DND-41 (cell line): Measurements from ENCODE around the gene TMC7.

Source experiments
- ATAC-seq: fragments of 200-7000 bp; cut with Tn5 transposase; 3 replicates; pipeline ENCODE4 v1.9.1; 2021; ENCODE audit warnings: low read depth; ENCODE audit not compliant: insufficient read depth
- DNase-seq: peaks from one replicate; pipeline ENCODE4 v3.0.0-alpha.2; 2020
- H2AFZ ChIP-seq: 2 replicates; pipeline ENCODE4 v1.6.0; 2012; ENCODE audit warnings: low read depth, low read length
- H3K27ac ChIP-seq: 2 replicates; pipeline ENCODE4 v1.5.1; 2012; ENCODE audit warnings: low read length, inconsistent platforms
- H3K27me3 ChIP-seq: fragments of 200-600 bp; sonication (generic); 2 replicates; pipeline ENCODE4 v1.6.0; 2012; ENCODE audit warnings: low read length, mild to moderate bottlenecking, inconsistent platforms; ENCODE audit not compliant: insufficient read depth, poor library complexity
- H3K36me3 ChIP-seq: 2 replicates; pipeline ENCODE4 v1.5.1; 2012; ENCODE audit warnings: low read length, inconsistent platforms; ENCODE audit not compliant: insufficient read depth
- H3K4me1 ChIP-seq: 2 replicates; pipeline ENCODE4 v1.5.1; 2012; ENCODE audit warnings: mild to moderate bottlenecking, low read length; ENCODE audit not compliant: insufficient read depth
- H3K4me2 ChIP-seq: 2 replicates; pipeline ENCODE4 v1.6.0; 2012; ENCODE audit warnings: mild to moderate bottlenecking, moderate library complexity, low read length, inconsistent platforms; ENCODE audit not compliant: insufficient read depth
- H3K4me3 ChIP-seq, 2 experiments: fragments of 200-600 bp in 1 of 2; shearing (Covaris generic) in 1 of 2; 2 replicates each; pipeline ENCODE4 v1.5.1; 2012 to 2016; ENCODE audit warnings: inconsistent platforms in 2 of 2, low read length in 2 of 2, mild to moderate bottlenecking in 2 of 2, low read depth in 1 of 2, moderate library complexity in 1 of 2
- H3K79me2 ChIP-seq: 2 replicates; pipeline ENCODE4 v1.6.0; 2012; ENCODE audit warnings: low read length, inconsistent platforms; ENCODE audit not compliant: insufficient read depth
- H3K9ac ChIP-seq: 2 replicates; pipeline ENCODE4 v1.6.0; 2012; ENCODE audit warnings: low read depth, mild to moderate bottlenecking, inconsistent platforms, low read length, moderate library complexity
- H3K9me3 ChIP-seq: 2 replicates; pipeline ENCODE4 v1.5.1; 2012; ENCODE audit warnings: low read length, moderate library complexity, mild to moderate bottlenecking, inconsistent platforms; ENCODE audit not compliant: insufficient read depth, severe bottlenecking
- H4K20me1 ChIP-seq: 2 replicates; pipeline ENCODE4 v1.6.0; 2012; ENCODE audit warnings: low read length; ENCODE audit not compliant: insufficient read depth
- EZH2 ChIP-seq: IDR thresholded peaks from 3 replicates; pipeline ENCODE4 v1.6.1; 2012; ENCODE audit warnings: borderline replicate concordance, low read depth, mild to moderate bottlenecking, moderate library complexity, low read length, inconsistent platforms; ENCODE audit not compliant: severe bottlenecking
- TF ChIP-seq, protein P1 (sequence below): IDR thresholded peaks from 2 replicates; pipeline ENCODE4 v1.5.1; 2012; ENCODE audit warnings: borderline replicate concordance, low read length, moderate library complexity, mild to moderate bottlenecking; ENCODE audit not compliant: poor library complexity, severe bottlenecking; ENCODE audit errors: extremely low read depth

Gene TMC7

DNA sequence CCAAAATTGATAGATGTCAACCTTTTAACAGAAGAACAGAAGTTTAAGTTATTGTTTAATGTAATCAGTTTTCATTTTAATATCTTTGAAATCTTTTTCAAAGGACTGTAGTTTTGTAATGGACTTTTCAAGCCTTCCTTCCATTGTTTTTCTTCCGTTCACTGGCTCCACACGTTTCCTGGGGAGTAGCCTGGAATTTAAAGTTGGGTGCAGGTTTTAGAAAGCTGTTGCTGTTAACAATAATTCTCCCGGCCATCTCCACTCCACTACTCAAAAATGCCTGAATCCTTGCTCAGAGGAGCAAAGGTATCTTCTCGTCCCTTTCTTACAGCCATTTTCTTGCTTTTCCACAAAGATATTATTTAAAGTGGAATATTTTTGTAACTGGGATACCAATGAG, 79.0 kb downstream of the TMC7 start:
- H3K4me3 ChIP-seq, result no peak overlapping the region
- TF ChIP-seq EZH2, result no peak
- no peaks in the 10 kb centered on the region for H3K36me3 ChIP-seq
- no peaks in the 10 kb centered on the region for H4K20me1 ChIP-seq
- no peak overlapping the region for H3K27ac ChIP-seq
- H3K9ac ChIP-seq, result no peak overlapping the region
- DNase-seq, result no peak
- no peak overlapping the region for H2AFZ ChIP-seq
- H3K9me3 ChIP-seq, result no peaks in the 10 kb centered on the region
- H3K79me2 ChIP-seq, result no peaks in the 10 kb centered on the region
- no peak overlapping the region for H3K4me2 ChIP-seq
- peaks cover 10% of the 10 kb centered on the region for H3K4me1 ChIP-seq
- no peak for ATAC-seq
- H3K27me3 ChIP-seq, result no peaks in the 10 kb centered on the region

DNA sequence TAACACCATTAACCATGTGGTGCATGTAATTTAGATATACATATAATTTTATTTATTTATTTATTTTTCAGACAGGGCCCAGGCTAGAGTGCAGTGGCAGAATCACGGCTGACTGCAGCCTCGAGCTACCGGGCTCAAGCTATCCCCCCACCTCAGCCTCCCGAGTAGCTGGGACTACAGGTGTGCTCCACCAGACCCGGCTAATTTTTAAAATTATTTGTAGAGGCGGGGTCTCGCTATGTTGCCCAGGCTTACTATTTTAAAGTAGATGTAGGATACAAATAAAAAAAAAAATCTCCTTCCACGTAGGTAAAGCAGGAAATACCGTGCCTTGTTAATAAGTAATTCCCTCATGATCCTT, 83.2 kb downstream of the TMC7 start:
- Histone ChIP-seq H3K79me2 (peaks cover 14% of the 10 kb centered on the region), H3K27me3 (no peaks in the 10 kb centered on the region), H4K20me1 (no peaks in the 10 kb centered on the region), H3K9me3 (no peaks in the 10 kb centered on the region), H3K36me3 (no peaks in the 10 kb centered on the region; the same call in 1 of the 2 replicates), H3K4me3 (peak overlapping the region; percentile 5 to 67; a peak in 3 of 4 replicates), H3K27ac (peak overlapping the region; percentile 67), H3K9ac (peak overlapping the region; percentile 86), H3K4me1 (peaks cover 25% of the 10 kb centered on the region), H3K4me2 (peak overlapping the region; percentile 65), H2AFZ (peak overlapping the region; percentile 90)
- DNase-seq (no peak), ATAC-seq (no peak)
- TF ChIP-seq EZH2, result no peak
- TF ChIP-seq, protein P1, sequence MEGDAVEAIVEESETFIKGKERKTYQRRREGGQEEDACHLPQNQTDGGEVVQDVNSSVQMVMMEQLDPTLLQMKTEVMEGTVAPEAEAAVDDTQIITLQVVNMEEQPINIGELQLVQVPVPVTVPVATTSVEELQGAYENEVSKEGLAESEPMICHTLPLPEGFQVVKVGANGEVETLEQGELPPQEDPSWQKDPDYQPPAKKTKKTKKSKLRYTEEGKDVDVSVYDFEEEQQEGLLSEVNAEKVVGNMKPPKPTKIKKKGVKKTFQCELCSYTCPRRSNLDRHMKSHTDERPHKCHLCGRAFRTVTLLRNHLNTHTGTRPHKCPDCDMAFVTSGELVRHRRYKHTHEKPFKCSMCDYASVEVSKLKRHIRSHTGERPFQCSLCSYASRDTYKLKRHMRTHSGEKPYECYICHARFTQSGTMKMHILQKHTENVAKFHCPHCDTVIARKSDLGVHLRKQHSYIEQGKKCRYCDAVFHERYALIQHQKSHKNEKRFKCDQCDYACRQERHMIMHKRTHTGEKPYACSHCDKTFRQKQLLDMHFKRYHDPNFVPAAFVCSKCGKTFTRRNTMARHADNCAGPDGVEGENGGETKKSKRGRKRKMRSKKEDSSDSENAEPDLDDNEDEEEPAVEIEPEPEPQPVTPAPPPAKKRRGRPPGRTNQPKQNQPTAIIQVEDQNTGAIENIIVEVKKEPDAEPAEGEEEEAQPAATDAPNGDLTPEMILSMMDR, result no peak

DNA sequence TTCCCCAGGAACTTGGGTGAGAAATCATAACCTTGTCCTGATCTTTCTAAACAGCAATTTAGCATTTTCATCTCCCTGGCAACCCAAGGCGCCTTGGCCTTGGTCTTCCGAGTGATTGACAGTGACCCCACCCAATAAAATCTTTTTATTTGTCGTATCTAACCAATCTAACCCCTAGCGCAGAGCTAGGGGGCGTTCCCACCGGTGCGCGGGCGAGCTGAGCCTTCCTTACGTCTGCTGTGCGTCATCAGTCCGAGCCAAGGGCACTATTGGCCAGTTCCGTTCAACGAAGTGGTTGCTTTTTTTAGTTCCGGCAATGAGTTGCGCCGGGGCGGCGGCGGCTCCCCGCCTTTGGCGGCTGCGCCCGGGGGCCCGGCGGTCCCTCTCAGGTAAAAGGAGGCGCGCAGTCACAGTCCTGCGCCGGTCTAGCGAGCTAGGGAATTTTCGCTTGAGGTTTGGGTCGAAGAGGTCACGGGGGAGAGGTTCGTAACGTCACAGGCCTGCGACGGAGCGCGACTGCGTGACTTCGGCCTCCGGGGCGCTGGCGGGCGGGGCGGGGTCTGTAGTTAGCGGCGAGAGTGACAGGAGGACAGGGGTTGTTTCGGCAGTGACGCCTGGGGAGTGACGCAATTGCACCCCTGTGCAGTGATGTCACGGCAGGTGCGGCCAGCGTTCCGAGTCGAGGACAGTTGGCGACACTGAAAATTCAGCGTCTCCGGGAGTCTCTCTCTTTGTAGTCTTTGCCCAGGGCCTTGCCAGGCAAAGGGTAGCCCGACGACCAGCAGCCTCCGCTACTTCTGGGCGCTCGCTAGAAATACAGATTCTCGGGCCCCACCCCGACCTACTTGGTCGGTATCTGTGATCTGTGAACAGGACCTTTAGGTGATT, 83.9 kb downstream of the TMC7 start, which contains the start of gene COQ7:
Gene COQ7 (plus strand): TSS at position 266 of the 888 bp plus-strand sequence. CDS start 51 bp downstream, at position 317.
- Histone ChIP-seq H3K27me3 (no peaks in the 10 kb centered on the region), H3K4me2 (peak within 1 kb of the TSS; percentile 65), H3K9ac (peak within 1 kb of the TSS; percentile 86), H3K4me3 (peak within 1 kb of the TSS; percentile 67 to 70), H3K79me2 (peaks cover 14% of the 10 kb centered on the region), H3K9me3 (no peaks in the 10 kb centered on the region), H4K20me1 (no peaks in the 10 kb centered on the region), H3K4me1 (peaks cover 25% of the 10 kb centered on the region), H3K36me3 (peaks cover 3% of the 10 kb centered on the region), H2AFZ (peak within 1 kb of the TSS; percentile 90), H3K27ac (peak within 1 kb of the TSS; percentile 96)
- ATAC-seq (peak; percentile 94), DNase-seq (peak; percentile 98)
- TF ChIP-seq, protein P1, result no peak
- TF ChIP-seq EZH2, result no peak

DNA sequence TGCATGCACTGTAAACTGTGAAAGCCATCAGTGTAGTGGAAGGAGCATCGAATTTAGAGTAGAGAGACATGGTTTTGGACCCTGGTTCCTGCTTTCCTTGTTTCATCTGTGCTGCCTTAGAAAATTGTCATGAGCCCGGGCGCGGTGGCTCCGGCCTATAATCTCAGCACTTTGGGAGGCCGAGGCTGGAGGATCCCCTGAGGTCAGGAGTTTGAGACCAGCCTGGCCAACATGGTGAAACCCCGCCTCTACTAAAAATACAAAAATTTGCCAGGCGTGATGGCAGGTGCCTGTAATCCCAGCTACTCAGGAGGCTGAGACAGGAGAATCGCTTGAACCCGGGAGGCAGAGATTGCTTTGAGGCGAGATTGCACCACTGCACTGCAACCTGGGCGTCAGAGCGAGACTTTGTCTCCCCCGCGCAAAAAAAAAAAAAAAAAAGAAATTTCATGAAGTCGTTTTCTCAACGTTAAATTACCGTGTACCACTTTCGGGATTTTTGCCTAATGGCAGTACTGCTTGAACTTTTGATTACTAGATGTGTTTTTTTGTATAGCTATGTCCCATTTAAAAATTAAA, 84.6 kb downstream of the TMC7 start:
- Histone ChIP-seq H3K79me2 (peaks cover 14% of the 10 kb centered on the region), H3K27me3 (no peaks in the 10 kb centered on the region), H3K4me3 (peak overlapping the region; percentile 67 to 70), H3K4me2 (peak overlapping the region; percentile 65), H2AFZ (peak overlapping the region; percentile 78), H3K27ac (peak overlapping the region; percentile 96), H4K20me1 (no peaks in the 10 kb centered on the region), H3K9ac (peak overlapping the region; percentile 86), H3K4me1 (peaks cover 25% of the 10 kb centered on the region), H3K36me3 (peaks cover 6% of the 10 kb centered on the region), H3K9me3 (no peaks in the 10 kb centered on the region)
- no peak for ATAC-seq
- no peak for TF ChIP-seq EZH2
- TF ChIP-seq, protein P1, result no peak
- DNase-seq, result peak; percentile 8
